Activated CD8-positive, alpha-beta T cell treated with anti-CD3 and anti-CD28 coated beads for 36 hours (primary cell): ENCODE results near the gene ATP7A. TPM values are rescaled to one million over a fixed set of nuclear protein-coding genes. Genes with fewer than 3 reads are reported as not detected.
"Not testable (repeated sequence)": the region's sequence is repeated elsewhere in the genome, so short reads cannot be mapped to it uniquely, and the experiment has no call there.

Source experiments
- ATAC-seq: fragments of 200-7000 bp; cut with Tn5 transposase; one replicate; pipeline ENCODE4 v1.10.0; 2021; ENCODE audit warnings: mild to moderate bottlenecking, moderate library complexity
- CTCF ChIA-PET: fragments of 350-600 bp; sonication (Branson Sonifier 250); formaldehyde crosslinking; loops from one replicate; lab custom pipeline; 2021; ENCODE audit warnings: antibody characterized with exemption; lab: Charles Lee
- POLR2A ChIA-PET: fragments of 350-600 bp; sonication (Branson Sonifier 250); formaldehyde crosslinking; loops from one replicate; lab custom pipeline; 2021; ENCODE audit warnings: antibody characterized with exemption; lab: Charles Lee
- DNase-seq: peaks from one replicate; pipeline ENCODE4 v3.0.0-alpha.2; 2020
- H3K27ac Mint-ChIP-seq: one replicate; pipeline ENCODE4 v1.8.0; 2021; ENCODE audit warnings: mild to moderate bottlenecking, mixed read lengths
- H3K27me3 Mint-ChIP-seq: one replicate; pipeline ENCODE4 v1.8.0; 2021; ENCODE audit warnings: mixed read lengths
- H3K36me3 Mint-ChIP-seq: one replicate; pipeline ENCODE4 v1.8.0; 2021; ENCODE audit warnings: low read depth, mixed read lengths
- H3K4me1 Mint-ChIP-seq: one replicate; pipeline ENCODE4 v1.8.0; 2021; ENCODE audit warnings: low read depth, mixed read lengths
- H3K4me3 Mint-ChIP-seq: one replicate; pipeline ENCODE4 v1.8.0; 2021; ENCODE audit warnings: mild to moderate bottlenecking, moderate library complexity, mixed read lengths
- H3K9me3 Mint-ChIP-seq: one replicate; pipeline ENCODE4 v1.8.0; 2021; ENCODE audit warnings: mixed read lengths
- CTCF ChIP-seq: fragments of 200-600 bp; IDR thresholded peaks from one replicate; pipeline ENCODE4 v1.8.0; 2022; ENCODE audit warnings: antibody characterized with exemption, mild to moderate bottlenecking
- intact Hi-C: fragments of 100-400 bp; cut with micrococcal nuclease; formaldehyde crosslinking; loops from one replicate; pipeline ENCODE4 v1.10.0; 2022
- total RNA-seq, 2 experiments: library from RNA; stranded (reverse); gene quantifications; one replicate each; pipeline ENCODE4 v1.2.3, GENCODE V29; 2021

The ATP7A gene
- total RNA-seq, 2 experiments from 2014 or later: 7.4 to 8.7 TPM

GRCh38 chrX:78066110-78066509, 155.6 kb downstream of the ATP7A start:
- Mint-ChIP-seq H3K4me1 (peaks cover 12% of the 10 kb centered on the region), H3K27me3 (no peaks in the 10 kb centered on the region), H3K4me3 (no peak overlapping the region), H3K27ac (no peak overlapping the region), H3K9me3 (peaks cover 2% of the 10 kb centered on the region), H3K36me3 (no peaks in the 10 kb centered on the region)
- DNase-seq: no peak
- ATAC-seq: no peak
- ChIA-PET CTCF (no interaction called here), POLR2A (no interaction called here)
- no peak for TF ChIP-seq CTCF
- intact Hi-C loops: no loop called here

- H3K4me3 Mint-ChIP-seq: no peak overlapping the region
- peaks cover 18% of the 10 kb centered on the region for H3K4me1 Mint-ChIP-seq
- no peak overlapping the region for H3K27ac Mint-ChIP-seq
- H3K36me3 Mint-ChIP-seq: peaks cover 5% of the 10 kb centered on the region
- ATAC-seq (no peak), DNase-seq (no peak)
- peaks cover 11% of the 10 kb centered on the region for H3K9me3 Mint-ChIP-seq
- ChIA-PET POLR2A (no interaction called here), CTCF (no interaction called here)
- no peak for TF ChIP-seq CTCF
- intact Hi-C loops: no loop called here
- no peaks in the 10 kb centered on the region for H3K27me3 Mint-ChIP-seq
These were observed 160.8 kb downstream of the ATP7A start for GRCh38 chrX:78071331-78071730.

GRCh38 chrX:78073147-78074077, 162.9 kb downstream of the ATP7A start:
- intact Hi-C loops, H3K27me3 Mint-ChIP-seq, H3K36me3 Mint-ChIP-seq: not testable (repeated sequence)
- Mint-ChIP-seq H3K27ac (peak overlapping the region; percentile 81), H3K4me1 (peaks cover 18% of the 10 kb centered on the region), H3K4me3 (peak overlapping the region; percentile 34), H3K9me3 (peaks cover 11% of the 10 kb centered on the region)
- ChIA-PET POLR2A (interaction anchor here (0.6 to 1.1 kb wide), 2 partner anchors 13 to 30 kb away, joined by 3 to 4 read pairs; no protein-coding TSS in a partner anchor), CTCF (interaction anchor here (1.2 kb wide), 1 partner anchor 28 kb away, joined by 3 read pairs; no protein-coding TSS in a partner anchor)
- DNase-seq (peak; percentile 75), ATAC-seq (peak; percentile 76)

GRCh38 chrX:78074088-78074487, 163.6 kb downstream of the ATP7A start:
- POLR2A ChIA-PET: interaction anchor here (1.1 kb wide), 1 partner anchor 29 kb away, joined by 4 read pairs; no protein-coding TSS in a partner anchor
- no peak for DNase-seq
- CTCF ChIA-PET: interaction anchor here (1.2 kb wide), 1 partner anchor 27 kb away, joined by 3 read pairs; no protein-coding TSS in a partner anchor
- Mint-ChIP-seq H3K27ac (no peak overlapping the region), H3K4me3 (no peak overlapping the region), H3K4me1 (peaks cover 18% of the 10 kb centered on the region), H3K9me3 (peaks cover 9% of the 10 kb centered on the region), H3K27me3 (no peaks in the 10 kb centered on the region), H3K36me3 (peaks cover 5% of the 10 kb centered on the region)
- no peak for ATAC-seq
- no peak for TF ChIP-seq CTCF
- intact Hi-C loops: no loop called here

- TF ChIP-seq CTCF: no peak
- H3K9me3 Mint-ChIP-seq: peaks cover 9% of the 10 kb centered on the region
- peaks cover 5% of the 10 kb centered on the region for H3K36me3 Mint-ChIP-seq
- peak overlapping the region; percentile 6 for H3K4me3 Mint-ChIP-seq
- ATAC-seq (peak; percentile 28), DNase-seq (peak; percentile 31)
- ChIA-PET CTCF (no interaction called here), POLR2A (interaction anchor here (0.7 kb wide), 1 partner anchor 11 kb away, joined by 3 read pairs; no protein-coding TSS in a partner anchor)
- H3K4me1 Mint-ChIP-seq: peaks cover 18% of the 10 kb centered on the region
- H3K27me3 Mint-ChIP-seq: no peaks in the 10 kb centered on the region
- intact Hi-C loops: no loop called here
- H3K27ac Mint-ChIP-seq: peak overlapping the region; percentile 82
These were observed 165.4 kb downstream of the ATP7A start for GRCh38 chrX:78075787-78076389.

- intact Hi-C loops: not testable (repeated sequence)
These were observed 170.9 kb downstream of the ATP7A start for GRCh38 chrX:78081413-78081812.

More at GRCh38 chrX:78081413-78081812, 170.9 kb downstream of the ATP7A start:
- ATAC-seq, DNase-seq, H3K36me3 Mint-ChIP-seq, H3K4me1 Mint-ChIP-seq, H3K27ac Mint-ChIP-seq, H3K27me3 Mint-ChIP-seq, H3K9me3 Mint-ChIP-seq, CTCF ChIA-PET, POLR2A ChIA-PET, H3K4me3 Mint-ChIP-seq: not testable (repeated sequence)
